Measurements from ENCODE around the gene SLC5A10.
"Not testable (repeated sequence)": the region's sequence is repeated elsewhere in the genome, so short reads cannot be mapped to it uniquely, and the experiment has no call there.

DNA sequence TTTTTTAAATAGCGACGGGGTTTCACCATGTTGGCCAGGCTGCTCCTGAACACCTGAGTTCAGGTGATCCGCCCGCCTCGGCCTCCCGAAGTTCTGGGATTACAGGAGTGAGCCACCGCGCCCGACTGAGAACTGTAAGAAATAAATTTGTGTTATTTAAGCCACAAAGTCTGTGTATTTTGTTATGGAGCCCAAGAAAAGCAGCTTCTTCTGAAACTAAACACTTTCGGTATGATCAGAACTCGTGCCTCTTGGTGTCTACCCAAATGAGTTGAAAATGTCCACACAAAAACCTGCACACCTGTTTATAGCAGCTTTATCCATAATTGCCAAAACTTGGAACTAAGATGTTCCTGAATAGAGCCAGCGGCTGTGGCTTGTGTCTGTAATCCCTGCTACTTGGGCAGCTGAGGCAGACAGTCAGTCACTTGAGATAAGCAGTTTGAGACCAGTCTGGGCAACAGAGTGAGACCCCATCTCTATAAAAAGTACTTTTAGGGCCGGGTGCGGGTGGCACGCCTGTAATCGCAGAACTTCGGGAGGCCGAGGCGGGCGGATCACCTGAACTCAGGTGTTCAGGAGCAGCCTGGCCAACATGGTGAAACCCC lies 110.9 kb downstream of the SLC5A10 start:
- TF ChIP-seq, protein P1, sequence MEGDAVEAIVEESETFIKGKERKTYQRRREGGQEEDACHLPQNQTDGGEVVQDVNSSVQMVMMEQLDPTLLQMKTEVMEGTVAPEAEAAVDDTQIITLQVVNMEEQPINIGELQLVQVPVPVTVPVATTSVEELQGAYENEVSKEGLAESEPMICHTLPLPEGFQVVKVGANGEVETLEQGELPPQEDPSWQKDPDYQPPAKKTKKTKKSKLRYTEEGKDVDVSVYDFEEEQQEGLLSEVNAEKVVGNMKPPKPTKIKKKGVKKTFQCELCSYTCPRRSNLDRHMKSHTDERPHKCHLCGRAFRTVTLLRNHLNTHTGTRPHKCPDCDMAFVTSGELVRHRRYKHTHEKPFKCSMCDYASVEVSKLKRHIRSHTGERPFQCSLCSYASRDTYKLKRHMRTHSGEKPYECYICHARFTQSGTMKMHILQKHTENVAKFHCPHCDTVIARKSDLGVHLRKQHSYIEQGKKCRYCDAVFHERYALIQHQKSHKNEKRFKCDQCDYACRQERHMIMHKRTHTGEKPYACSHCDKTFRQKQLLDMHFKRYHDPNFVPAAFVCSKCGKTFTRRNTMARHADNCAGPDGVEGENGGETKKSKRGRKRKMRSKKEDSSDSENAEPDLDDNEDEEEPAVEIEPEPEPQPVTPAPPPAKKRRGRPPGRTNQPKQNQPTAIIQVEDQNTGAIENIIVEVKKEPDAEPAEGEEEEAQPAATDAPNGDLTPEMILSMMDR (IDR thresholded peaks at IDR 0.05): not testable (repeated sequence)
- TF ChIP-seq POLR2A (IDR thresholded peaks at IDR 0.05; ENCODE audit: low read depth); EP300 (IDR thresholded peaks at IDR 0.05): not testable (repeated sequence)

Measured in esophagus muscularis mucosa (tissue), 4 donors.